Measurements from ENCODE around the gene NCKAP5L.

- peak; percentile 90 for TF ChIP-seq CTCF (conservative IDR thresholded peaks at IDR 0.05; ENCODE audit: low read length)
- TF ChIP-seq EZH2phosphoT487 (IDR thresholded peaks at IDR 0.05; ENCODE audit: borderline replicate concordance): no peak
These were observed 50.1 kb downstream of the NCKAP5L start for GRCh38 chr12:49777800-49778748.
